Renal cortex interstitium (tissue), 11 donors: ENCODE measurements around the gene SCN2B. TPM values are rescaled to one million over a fixed set of nuclear protein-coding genes. Genes with fewer than 3 reads are reported as not detected.

Experiments used
- DNase-seq, 11 donors: peaks; one replicate each; pipeline ENCODE4 v3.0.0-alpha.2; 2013; ENCODE audit warnings: low read depth in 9 of 11, low spot score in 4 of 11; ENCODE audit errors: extremely low read depth in 1 of 11
- polyA plus RNA-seq, 3 donors: library from polyadenylated mRNA; unstranded; fragments of 120-200 nt; gene quantifications; one replicate each; pipeline ENCODE4 v1.2.1, GENCODE V29; 2013; ENCODE audit not compliant: insufficient read length in 3 of 3

The SCN2B gene
- polyA plus RNA-seq, 3 donors, result 3.5 to 5.3 (median 3.9) TPM

- no peak for DNase-seq
These were observed 11.6 kb downstream of the SCN2B start for GRCh38 chr11:118164885-118165284.

GRCh38 chr11:118163494-118163893 lies 12.9 kb downstream of the SCN2B start:
- no peak for DNase-seq

- no peak for DNase-seq
These were observed 13.6 kb downstream of the SCN2B start for GRCh38 chr11:118162846-118163245.

GRCh38 chr11:118161786-118162185 lies 14.7 kb downstream of the SCN2B start:
- DNase-seq, result no peak

GRCh38 chr11:118157186-118157895 lies 19.1 kb downstream of the SCN2B start:
- no peak for DNase-seq

- no peak for DNase-seq
These were observed 19.8 kb downstream of the SCN2B start for GRCh38 chr11:118156531-118157185.

- DNase-seq, result no peak
These were observed 20.5 kb downstream of the SCN2B start for GRCh38 chr11:118155776-118156530.

- DNase-seq, result no peak
These were observed 21.8 kb downstream of the SCN2B start for GRCh38 chr11:118154641-118155040.

- DNase-seq, result no peak
These were observed 22.5 kb downstream of the SCN2B start for GRCh38 chr11:118153976-118154375.

- DNase-seq, result no peak
These were observed 22.9 kb downstream of the SCN2B start for GRCh38 chr11:118153516-118153915.

- peak in 8 of 11 donors; percentile 56 to 78 (median 66) for DNase-seq
These were observed 23.6 kb downstream of the SCN2B start, which contains the start of gene SCN4B for GRCh38 chr11:118152552-118153471. Gene SCN4B, minus strand, starts transcription at chr11:118152823. Its CDS starts 150 bp downstream, at chr11:118152673.

GRCh38 chr11:118152020-118152551 lies 24.4 kb downstream of the SCN2B start:
- DNase-seq, result no peak

- DNase-seq, result no peak
These were observed 25.0 kb downstream of the SCN2B start for GRCh38 chr11:118151431-118151830.

GRCh38 chr11:118149493-118149892 lies 26.9 kb downstream of the SCN2B start:
- DNase-seq, result no peak

GRCh38 chr11:118148856-118149255 lies 27.6 kb downstream of the SCN2B start:
- no peak for DNase-seq

GRCh38 chr11:118148240-118148639 lies 28.2 kb downstream of the SCN2B start:
- DNase-seq, result no peak

- no peak for DNase-seq
These were observed 28.9 kb downstream of the SCN2B start for GRCh38 chr11:118147502-118147901.

GRCh38 chr11:118146554-118146953 lies 29.9 kb downstream of the SCN2B start:
- no peak for DNase-seq
